ENCODE data around the gene KLHL30.
A peak's percentile ranks its signal among the peaks of the same experiment; 100 is the strongest.

KLHL30 gene, protein sequence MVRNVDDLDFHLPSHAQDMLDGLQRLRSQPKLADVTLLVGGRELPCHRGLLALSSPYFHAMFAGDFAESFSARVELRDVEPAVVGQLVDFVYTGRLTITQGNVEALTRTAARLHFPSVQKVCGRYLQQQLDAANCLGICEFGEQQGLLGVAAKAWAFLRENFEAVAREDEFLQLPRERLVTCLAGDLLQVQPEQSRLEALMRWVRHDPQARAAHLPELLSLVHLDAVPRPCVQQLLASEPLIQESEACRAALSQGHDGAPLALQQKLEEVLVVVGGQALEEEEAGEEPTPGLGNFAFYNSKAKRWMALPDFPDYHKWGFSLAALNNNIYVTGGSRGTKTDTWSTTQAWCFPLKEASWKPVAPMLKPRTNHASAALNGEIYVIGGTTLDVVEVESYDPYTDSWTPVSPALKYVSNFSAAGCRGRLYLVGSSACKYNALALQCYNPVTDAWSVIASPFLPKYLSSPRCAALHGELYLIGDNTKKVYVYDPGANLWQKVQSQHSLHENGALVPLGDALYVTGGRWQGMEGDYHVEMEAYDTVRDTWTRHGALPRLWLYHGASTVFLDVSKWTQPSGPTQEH

DNA sequence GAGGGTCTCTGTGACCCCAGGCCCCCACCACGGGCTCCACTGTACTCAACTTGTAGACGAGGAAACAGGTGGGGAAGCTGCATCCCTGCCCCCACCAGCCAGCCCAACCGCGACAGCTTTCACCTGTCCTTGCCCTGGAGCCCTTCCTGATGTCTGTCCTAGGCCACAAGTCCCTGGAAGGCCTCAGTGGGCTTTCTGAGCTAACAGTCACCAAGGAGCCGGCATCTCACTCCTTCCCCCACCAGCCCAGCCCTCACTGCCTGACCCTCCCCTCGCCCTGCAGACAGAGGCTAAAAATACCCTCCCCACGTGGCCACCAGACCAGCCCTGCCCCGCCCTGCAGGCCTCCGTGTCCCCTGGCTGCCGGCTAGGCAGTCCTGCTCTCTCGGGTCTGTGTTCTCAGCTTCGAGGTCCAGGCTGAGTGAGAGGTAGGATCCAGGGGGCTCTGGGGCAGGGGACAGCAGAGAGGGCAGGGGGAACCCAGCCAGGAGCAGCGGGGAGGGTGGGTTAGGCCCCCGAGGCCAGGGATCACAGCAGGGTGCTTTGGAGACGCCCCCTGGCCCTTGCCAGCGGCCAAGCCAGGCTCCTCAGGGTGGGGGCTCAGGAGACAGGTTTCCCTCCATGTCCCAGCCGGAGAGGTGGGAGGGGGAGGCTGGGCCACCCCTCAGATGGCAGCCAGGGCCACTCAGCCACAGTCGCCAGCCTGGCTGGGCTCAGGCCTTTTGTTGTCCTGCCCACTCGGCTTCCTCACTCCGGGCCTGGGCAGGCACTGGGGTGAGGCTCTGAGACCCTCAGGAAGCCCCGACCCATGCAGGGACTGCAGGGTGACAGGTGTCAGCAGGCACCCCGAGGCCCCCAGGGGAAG, at the start of gene KLHL30:
KLHL30 (plus strand) TSS at position 338 of the 865 bp plus-strand sequence. CDS start 2,087 bp downstream, outside the sequence.
- Mint-ChIP-seq H3K9me3 (no peaks in the 10 kb centered on the region), H3K4me1 (ENCODE audit: low read depth) (peaks cover 6% of the 10 kb centered on the region), H3K27me3 (no peaks in the 10 kb centered on the region), H3K36me3 (ENCODE audit: low read depth) (no peaks in the 10 kb centered on the region), H3K27ac (no peak within 1 kb of the TSS), H3K4me3 (no peak within 1 kb of the TSS)

DNA sequence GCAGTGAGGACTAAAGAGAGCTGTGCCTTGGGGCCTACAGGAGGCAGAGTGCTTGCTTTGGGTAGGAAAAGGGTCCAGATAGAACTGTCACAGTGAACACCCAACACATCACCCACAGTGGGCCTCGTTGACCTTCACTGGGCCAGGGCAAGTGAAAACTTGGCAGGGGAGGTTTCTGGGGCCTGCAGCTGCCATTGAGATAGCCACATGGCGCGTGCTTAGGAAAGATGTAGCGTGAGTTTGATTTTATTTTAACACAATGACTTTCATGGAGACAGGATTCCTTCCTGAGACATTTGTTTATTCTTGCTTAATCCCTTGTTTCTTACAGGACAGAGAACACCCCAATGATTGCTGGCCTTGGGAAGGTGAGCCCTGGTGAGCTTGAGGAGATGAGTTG, 47.6 kb upstream of the KLHL30 start:
- Mint-ChIP-seq H3K4me3 (no peak overlapping the region), H3K4me1 (ENCODE audit: low read depth) (no peaks in the 10 kb centered on the region), H3K36me3 (ENCODE audit: low read depth) (peaks cover 55% of the 10 kb centered on the region), H3K27me3 (no peaks in the 10 kb centered on the region), H3K9me3 (no peaks in the 10 kb centered on the region), H3K27ac (no peak overlapping the region)

GRCh38 chr2:238091436-238092060, 46.9 kb upstream of the KLHL30 start:
- no peaks in the 10 kb centered on the region for H3K9me3 Mint-ChIP-seq
- H3K4me1 Mint-ChIP-seq (ENCODE audit: low read depth): no peaks in the 10 kb centered on the region
- H3K36me3 Mint-ChIP-seq (ENCODE audit: low read depth): peaks cover 53% of the 10 kb centered on the region
- no peak overlapping the region for H3K27ac Mint-ChIP-seq
- H3K27me3 Mint-ChIP-seq: no peaks in the 10 kb centered on the region
- no peak overlapping the region for H3K4me3 Mint-ChIP-seq

DNA sequence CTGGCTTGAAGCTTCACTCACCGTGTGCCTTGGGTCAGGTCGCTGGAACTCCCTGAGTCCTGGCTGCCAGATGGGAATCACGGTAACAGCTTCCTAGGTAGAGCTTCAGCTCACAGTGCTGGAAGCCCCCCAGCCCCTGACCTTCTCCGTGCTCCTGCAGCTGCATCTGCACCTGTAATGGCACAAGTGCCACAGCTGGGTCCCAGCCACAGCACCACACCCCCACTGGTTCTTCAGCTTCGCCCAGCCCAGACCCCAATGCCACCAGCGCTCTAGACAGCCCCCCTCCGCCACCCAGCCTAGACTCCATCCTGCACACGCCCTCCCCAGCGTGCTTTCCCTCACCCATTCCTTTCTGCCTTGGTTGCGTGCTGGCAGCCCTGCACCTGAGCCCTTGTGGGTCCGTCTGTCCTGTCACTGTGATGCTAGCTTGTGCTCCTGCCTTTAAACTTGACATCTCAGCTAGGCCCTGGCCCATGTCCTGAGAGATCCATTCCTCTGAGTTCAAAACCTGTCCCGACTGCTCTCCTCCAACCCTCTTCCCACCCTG, 45.9 kb upstream of the KLHL30 start:
- Mint-ChIP-seq H3K4me1 (ENCODE audit: low read depth) (no peaks in the 10 kb centered on the region), H3K9me3 (no peaks in the 10 kb centered on the region), H3K36me3 (ENCODE audit: low read depth) (peaks cover 48% of the 10 kb centered on the region), H3K27me3 (no peaks in the 10 kb centered on the region), H3K4me3 (no peak overlapping the region), H3K27ac (no peak overlapping the region)

- no peak overlapping the region for H3K27ac Mint-ChIP-seq
- no peaks in the 10 kb centered on the region for H3K9me3 Mint-ChIP-seq
- no peaks in the 10 kb centered on the region for H3K27me3 Mint-ChIP-seq
- H3K4me1 Mint-ChIP-seq (ENCODE audit: low read depth): peaks cover 2% of the 10 kb centered on the region
- H3K36me3 Mint-ChIP-seq (ENCODE audit: low read depth): peaks cover 46% of the 10 kb centered on the region
- H3K4me3 Mint-ChIP-seq: no peak overlapping the region
Observed at GRCh38 chr2:238093181-238094140, 45.0 kb upstream of the KLHL30 start.

GRCh38 chr2:238094438-238095022, 43.9 kb upstream of the KLHL30 start:
- H3K27me3 Mint-ChIP-seq: no peaks in the 10 kb centered on the region
- H3K27ac Mint-ChIP-seq: no peak overlapping the region
- no peak overlapping the region for H3K4me3 Mint-ChIP-seq
- no peaks in the 10 kb centered on the region for H3K9me3 Mint-ChIP-seq
- peaks cover 11% of the 10 kb centered on the region for H3K4me1 Mint-ChIP-seq (ENCODE audit: low read depth)
- peaks cover 38% of the 10 kb centered on the region for H3K36me3 Mint-ChIP-seq (ENCODE audit: low read depth)

DNA sequence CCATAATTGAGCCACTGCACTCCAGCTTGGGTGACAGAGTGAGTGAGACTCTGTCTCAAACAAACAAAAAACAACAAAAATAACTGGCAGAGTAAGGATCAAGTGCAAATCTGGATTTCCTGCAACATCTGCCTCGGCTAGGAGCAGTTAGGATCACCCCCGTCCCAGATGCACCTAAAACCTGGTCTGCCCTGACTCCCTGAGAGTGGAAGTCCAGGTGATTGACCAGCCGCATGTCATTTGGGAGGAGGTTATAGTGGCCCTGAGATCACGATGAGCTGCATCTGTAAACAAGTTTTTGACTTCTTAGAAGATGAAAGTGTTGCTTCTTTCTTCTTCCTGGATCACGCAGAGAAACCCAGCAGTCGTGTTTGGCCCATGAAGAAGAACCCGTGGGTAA, 43.3 kb upstream of the KLHL30 start:
- H3K27ac Mint-ChIP-seq: no peak overlapping the region
- peaks cover 11% of the 10 kb centered on the region for H3K4me1 Mint-ChIP-seq (ENCODE audit: low read depth)
- peaks cover 32% of the 10 kb centered on the region for H3K36me3 Mint-ChIP-seq (ENCODE audit: low read depth)

DNA sequence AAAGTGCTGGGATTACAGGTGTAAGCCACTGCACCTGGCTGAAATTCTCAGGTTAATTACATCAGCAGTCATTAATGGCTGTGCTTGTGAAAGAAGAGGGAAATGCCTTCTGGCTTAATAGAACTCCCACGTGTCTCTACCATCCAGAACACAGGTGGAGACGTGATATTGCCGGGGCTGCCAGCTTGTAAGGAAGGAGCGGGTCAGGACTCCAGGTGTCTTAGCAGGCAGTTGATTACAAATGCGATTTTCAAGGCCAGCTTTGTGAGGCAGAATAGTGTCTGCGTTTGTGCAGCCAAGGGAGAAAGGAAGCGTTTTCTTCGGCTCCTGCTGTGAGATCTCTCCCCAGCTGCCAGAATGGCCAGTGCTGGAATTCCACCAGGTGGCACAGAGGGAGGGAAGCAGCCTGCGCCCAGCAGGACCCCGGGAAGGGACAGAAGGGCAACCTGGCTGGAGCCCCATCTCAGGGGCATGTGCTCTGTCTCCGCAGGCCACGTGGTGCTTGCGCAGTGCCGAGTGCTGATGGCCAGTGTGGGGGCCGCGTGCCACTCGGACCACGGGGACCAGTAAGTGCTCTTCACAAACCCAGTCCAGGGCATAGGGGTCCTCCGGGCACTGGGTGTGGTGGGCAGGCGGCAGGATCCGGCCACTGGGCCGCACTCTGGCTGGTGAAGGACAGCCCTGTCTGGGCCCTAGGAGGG, 42.0 kb upstream of the KLHL30 start:
- H3K9me3 Mint-ChIP-seq: no peaks in the 10 kb centered on the region
- H3K36me3 Mint-ChIP-seq (ENCODE audit: low read depth): peaks cover 23% of the 10 kb centered on the region
- no peak overlapping the region for H3K4me3 Mint-ChIP-seq
- H3K4me1 Mint-ChIP-seq (ENCODE audit: low read depth): peaks cover 11% of the 10 kb centered on the region
- no peaks in the 10 kb centered on the region for H3K27me3 Mint-ChIP-seq
- no peak overlapping the region for H3K27ac Mint-ChIP-seq

More for the DNA sequence above, 43.3 kb upstream of the KLHL30 start:
- H3K4me3 Mint-ChIP-seq: no peak overlapping the region
- no peaks in the 10 kb centered on the region for H3K27me3 Mint-ChIP-seq
- H3K9me3 Mint-ChIP-seq: no peaks in the 10 kb centered on the region

DNA sequence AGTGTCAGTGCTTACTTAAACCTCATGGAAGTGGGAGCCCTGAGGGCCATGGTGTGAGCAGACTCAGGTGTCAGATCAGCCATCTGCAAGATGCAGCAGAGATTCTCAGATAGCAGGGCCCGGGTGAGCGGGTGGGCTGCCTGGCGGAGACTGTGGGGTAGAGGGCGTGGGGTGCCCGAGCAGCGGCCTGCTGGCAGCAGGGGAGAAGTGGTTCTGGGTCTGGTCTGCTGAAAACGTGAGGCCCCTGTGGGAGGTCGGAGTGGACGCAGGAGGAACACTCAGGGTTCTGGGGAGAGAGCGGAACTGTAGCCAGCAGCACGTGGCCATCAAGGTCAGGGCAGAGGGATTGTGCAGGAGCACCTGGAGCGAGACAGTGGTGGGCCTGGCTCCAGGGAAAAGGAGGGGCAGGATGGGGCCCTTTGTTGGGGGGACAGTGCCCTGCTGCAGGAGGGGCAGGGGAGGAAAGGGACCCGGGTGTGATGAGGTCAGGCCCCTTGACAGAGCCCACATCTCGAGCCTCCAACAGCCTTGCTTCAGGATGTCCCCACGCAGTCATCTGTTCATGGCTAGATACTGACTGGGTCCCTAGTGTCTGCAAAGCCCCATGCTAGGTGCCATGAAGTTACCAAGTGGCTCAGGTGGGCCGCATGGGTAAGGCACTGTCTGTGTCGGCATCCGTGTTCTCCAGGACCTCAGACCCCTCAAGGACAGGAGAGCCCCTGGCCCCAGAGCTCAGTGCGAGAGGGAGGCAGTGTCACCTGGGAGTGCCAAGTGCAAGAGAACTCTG, 41.1 kb upstream of the KLHL30 start:
- no peaks in the 10 kb centered on the region for H3K9me3 Mint-ChIP-seq
- H3K27me3 Mint-ChIP-seq: no peaks in the 10 kb centered on the region
- peaks cover 23% of the 10 kb centered on the region for H3K36me3 Mint-ChIP-seq (ENCODE audit: low read depth)
- peaks cover 11% of the 10 kb centered on the region for H3K4me1 Mint-ChIP-seq (ENCODE audit: low read depth)
- H3K27ac Mint-ChIP-seq: peak overlapping the region; percentile 61
- H3K4me3 Mint-ChIP-seq: no peak overlapping the region

- Mint-ChIP-seq H3K36me3 (ENCODE audit: low read depth) (peaks cover 19% of the 10 kb centered on the region), H3K4me1 (ENCODE audit: low read depth) (peaks cover 11% of the 10 kb centered on the region), H3K27ac (peak overlapping the region; percentile 46), H3K4me3 (no peak overlapping the region), H3K9me3 (no peaks in the 10 kb centered on the region), H3K27me3 (no peaks in the 10 kb centered on the region)
Observed at GRCh38 chr2:238097988-238098871, 40.2 kb upstream of the KLHL30 start.

DNA sequence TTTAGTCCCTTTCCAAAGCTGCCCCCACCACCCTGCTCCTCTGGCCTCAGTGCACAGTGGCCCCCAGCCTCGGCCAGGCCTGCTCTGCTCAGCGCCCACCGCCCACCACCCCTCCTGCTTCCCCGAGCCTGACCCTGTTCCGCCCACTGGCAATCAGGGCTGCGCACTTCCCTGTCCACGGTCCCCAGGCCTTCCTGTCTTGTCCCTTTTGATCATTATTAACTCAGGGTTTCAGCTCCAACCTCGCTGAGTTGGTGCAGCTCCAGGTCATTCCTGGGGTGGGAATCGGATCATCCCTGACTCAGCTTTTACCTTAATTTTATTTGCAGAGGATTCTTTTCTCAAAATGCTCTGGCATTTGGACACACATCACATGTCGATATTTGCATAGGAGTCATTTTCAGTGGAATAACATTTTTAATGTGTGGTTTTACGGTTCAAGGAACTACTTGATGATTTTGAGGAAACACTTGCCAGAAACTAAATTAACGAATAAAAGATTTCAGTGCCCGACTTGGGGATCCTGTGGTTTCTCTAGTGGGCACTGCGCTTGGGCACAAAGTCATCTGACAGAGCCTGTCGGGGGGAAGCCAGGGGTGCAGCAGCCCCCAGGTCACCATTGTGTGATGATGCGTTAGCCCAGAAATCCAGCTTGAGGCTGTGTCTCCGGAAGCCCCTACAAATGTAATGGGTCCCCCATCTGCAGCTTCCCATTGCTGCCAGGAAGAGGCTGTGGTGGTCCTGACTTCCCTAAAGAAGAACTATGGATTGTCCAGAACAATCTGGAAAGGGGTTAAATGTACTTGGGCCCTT, 39.4 kb upstream of the KLHL30 start:
- Mint-ChIP-seq H3K27me3 (no peaks in the 10 kb centered on the region), H3K4me3 (no peak overlapping the region), H3K27ac (peak overlapping the region; percentile 46), H3K4me1 (ENCODE audit: low read depth) (peaks cover 11% of the 10 kb centered on the region), H3K9me3 (no peaks in the 10 kb centered on the region), H3K36me3 (ENCODE audit: low read depth) (peaks cover 19% of the 10 kb centered on the region)

Measured in stimulated activated naive CD8-positive, alpha-beta T cell treated with anti-CD3 and anti-CD28 coated beads, Interleukin-15, Interleukin-2, amounts not matched to agents 100 ng/mL and 50 ng/mL, for 24 hours (primary cell).